Measurements from ENCODE around the gene CELF4.

Gene CELF4

DNA sequence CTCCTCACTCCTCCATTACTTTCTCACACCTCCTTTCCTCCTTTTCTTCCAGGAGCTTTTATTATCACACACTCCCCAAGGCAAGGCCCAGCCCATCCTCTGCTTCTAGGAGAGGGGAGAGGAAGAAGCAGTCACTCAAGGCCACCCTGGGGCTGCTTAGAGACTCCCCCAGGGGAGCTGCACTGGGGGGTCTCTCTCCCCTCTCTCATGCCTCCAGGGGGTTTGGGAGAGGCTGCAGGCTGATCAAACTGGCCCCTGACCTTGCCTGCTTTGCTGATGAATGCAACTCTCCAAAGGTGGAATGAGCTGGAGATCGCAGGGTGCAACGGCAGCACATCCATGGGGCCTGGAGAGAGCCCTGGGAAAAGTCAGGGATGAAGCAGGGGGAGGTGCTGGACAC, 216.9 kb downstream of the CELF4 start:
- no peak for DNase-seq (ENCODE audit: low read depth)

- no peak for DNase-seq (ENCODE audit: low read depth)
These were observed 219.6 kb downstream of the CELF4 start for GRCh38 chr18:37346048-37346447.

DNA sequence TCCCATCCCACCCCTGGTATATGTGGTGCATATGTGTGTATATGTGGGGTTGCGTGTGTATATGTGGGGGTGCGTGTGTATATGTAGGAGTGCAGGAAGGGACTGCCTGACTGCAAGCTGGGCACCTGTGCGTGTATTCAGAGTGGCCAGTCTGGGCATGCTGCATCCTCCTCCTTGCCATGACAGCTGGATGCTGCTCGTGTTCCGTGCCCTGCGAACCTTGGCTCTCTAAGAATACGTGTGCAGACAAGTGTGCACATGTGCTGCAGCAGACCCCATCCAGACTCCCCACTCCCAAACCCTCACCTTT, 222.1 kb downstream of the CELF4 start:
- no peak for DNase-seq (ENCODE audit: low read depth)

DNA sequence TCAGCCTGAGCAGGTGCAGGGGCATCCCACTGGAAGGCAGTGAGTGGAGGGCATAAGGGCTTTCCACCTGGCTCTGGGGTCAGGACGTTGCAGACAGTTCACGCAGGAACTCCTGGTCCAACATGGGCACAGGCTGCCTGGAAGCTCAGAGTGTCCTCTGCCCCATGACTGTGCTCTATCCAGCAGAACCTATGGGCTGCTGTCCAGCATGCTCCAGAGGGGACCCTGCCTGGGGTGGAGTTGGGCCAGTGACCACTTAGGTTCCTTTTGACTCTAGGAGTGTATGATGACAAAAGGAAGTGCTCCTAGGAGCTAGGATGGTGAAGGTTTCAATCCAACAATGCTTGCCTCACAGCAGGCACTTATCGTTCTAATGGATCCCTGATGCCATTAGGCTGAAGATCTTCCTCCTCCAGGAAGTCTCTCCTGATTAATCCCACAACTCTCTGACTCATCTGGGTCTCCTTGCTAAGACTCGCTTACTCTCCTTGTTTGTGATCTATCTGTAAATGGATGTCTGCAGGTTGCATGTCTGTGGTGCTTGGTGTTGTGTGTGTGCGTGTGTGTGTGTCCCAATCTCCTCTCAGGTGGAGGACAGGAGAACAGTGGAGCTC, 224.0 kb downstream of the CELF4 start:
- DNase-seq (ENCODE audit: low read depth) = no peak

DNA sequence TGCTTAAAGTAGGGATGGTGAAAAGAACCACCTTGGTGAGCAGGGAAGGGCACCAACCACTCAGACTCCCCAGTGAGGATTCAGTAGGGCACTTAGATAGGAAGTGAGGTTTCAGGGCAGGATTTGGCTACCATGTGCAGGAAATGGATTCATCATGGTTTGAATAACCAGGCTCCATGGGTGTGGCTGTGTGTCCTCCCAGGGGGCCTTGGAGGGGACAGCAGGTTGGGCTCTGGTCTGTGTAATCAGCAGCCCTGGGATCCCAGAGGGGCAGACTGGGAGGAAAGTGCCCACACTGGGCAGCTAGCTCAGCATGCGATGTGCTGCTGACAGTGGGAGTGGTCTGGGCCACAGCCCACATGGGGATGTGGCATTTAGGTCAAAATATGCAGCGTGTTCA, 224.6 kb downstream of the CELF4 start:
- no peak for DNase-seq (ENCODE audit: low read depth)

DNA sequence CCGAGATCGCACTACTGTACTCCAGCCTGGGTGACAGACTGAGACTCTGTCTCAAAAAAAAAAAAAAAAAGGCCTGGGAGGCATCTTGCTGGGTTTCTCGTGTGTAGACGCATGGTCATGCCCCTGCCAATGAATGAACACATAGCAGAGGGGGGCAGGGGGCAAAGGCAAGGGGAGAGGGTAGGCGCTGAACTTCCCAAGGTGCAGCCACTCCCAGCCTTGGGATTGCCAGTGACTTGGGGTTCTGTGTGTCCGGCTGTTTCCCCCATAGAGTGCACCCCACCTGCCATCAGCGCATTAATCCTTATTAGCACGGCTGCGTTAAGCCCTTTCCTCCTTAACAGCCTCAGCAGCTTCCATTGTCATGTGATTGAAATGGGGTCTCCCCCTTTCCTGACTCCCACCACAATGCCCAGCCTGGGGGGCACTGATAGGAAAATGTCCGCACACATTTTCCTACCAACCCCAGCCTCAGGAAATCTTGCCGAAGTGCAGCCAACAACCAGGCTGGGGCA, 225.8 kb downstream of the CELF4 start:
- no peak for DNase-seq (ENCODE audit: low read depth)

DNA sequence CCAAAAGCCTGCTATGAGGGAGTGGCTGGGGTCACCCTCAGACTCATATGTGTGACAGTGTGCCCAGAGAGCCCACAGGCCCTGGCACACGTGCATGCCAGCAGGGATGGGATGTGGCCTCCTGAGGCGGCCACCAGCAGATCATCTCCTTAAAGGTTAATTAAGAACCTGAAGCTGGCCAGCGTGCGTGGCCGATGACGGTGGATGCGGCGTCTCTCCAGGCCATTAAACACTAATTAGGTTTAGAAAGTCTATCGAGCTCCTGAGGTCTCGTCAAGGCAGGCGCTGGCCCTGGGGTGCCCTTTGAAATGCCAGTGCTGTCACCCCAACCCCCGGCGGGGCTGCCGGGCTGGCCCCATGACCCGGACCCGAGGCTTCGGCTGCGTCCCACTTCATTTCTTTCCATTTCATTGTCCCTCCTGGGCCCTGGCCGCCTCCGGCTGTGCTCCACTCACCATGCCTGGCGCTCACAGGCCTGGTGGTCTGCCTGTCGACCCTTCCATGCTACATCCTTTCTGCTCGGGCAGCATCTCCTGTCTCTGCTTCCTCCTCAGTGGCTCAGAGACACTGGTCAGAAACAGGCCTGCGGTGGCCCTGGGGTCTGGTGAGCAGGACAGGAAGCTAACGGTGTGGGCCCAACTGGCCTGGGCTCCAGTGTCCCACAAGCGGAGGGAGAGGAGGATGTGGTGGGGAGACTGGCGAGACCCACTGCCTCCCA, 228.9 kb downstream of the CELF4 start:
- DNase-seq (ENCODE audit: low read depth) = no peak

DNA sequence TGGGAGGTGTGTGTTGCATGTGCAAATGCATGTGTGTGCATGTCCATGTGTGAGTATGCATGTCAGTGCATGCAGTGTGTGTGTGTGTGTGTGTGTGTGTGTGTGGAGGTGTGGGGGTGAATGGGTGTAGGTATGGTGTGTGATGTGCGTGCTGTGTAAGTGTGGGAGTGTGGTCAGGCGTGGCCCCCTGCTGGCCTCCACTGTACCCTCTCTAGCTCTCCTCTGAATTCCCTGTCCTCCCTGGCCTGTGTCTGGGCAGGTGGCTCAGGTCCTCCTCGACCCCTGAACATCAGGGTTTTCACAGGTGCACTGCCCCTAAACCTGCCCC, 230.2 kb downstream of the CELF4 start:
- no peak for DNase-seq (ENCODE audit: low read depth)

- peak; percentile 35 for DNase-seq (ENCODE audit: low read depth)
These were observed 230.8 kb downstream of the CELF4 start for GRCh38 chr18:37334631-37335408.

DNA sequence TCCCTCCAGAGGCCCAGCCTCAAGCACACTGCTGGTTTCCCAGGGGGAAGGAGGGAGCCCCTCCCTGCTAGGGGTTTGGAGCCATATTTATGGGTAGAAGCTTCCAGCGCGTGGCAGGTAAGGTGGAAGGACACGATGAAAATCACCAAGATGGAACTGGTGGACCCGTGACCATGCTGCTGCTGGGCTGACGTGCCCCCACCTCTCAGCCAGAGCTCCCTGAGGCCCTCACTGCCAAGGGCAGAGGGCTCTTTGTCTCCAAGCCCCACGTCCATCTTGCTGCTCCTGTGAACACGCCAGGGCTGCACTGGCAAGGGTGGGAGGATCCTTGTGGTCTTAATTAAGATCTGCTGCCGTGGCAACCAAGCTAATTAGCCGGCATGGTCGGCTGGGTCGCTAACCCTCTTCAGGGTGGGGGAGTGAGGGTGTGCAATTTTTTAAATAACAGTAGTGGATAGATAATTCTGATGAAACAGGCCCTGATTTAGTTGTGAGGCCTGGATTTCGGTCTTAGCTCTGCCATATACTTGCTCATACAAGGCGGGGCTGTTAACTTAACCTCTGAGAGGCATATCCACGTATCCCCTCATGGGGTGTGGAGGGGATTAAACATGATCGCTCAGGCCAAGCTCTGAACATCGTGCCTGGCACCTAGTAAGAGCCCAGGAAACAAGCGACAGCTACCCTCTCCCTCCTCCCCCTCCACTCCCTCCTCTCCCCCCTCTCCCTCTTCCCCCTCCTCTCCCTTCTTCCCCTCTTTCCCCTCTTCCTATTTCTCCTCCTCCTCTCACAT, 232.8 kb downstream of the CELF4 start:
- DNase-seq (ENCODE audit: low read depth) = no peak

DNA sequence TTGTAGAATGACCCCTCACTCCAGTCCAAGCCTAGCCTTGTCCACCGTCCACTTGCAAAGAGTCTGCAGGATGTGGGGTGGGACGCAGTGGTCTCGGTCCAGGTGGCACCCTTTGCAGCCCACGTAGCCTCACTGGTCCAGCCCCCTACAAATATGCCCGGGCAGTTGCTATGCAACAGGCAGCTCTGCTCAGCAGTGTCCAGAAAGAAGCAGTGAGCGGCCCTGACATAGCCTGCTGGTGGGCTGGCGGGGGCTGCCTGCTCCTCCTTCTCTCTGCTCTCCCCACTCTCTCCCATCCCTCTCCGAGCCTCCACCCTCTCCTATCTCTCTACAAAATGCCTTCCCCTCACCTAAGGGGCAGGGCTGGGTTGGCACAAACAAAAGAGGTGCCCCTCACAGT, 233.4 kb downstream of the CELF4 start:
- no peak for DNase-seq (ENCODE audit: low read depth)

DNA sequence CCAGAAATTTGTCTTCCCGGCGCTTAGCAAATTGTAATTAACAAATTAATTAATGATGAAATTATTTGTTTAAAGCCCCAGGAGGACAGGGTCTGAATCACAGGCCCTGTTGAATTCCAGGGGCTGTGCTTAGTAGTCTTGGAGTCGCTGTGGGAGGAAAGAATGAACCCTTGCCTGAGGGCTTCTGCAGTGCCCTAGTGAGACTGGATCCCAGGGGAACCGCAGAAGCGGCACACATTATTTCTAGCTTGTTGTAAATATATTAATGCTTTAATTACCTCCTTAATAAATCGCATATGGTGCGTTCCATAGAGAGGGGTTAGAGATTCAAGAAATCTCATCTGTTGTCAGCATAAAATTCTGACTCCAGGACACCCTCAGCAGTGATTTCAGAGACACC, 235.4 kb downstream of the CELF4 start:
- no peak for DNase-seq (ENCODE audit: low read depth)

GRCh38 chr18:37328946-37329719, 236.5 kb downstream of the CELF4 start:
- DNase-seq (ENCODE audit: low read depth) = no peak

GRCh38 chr18:37327063-37327577, 238.5 kb downstream of the CELF4 start:
- no peak for DNase-seq (ENCODE audit: low read depth)

- peak; percentile 20 for DNase-seq (ENCODE audit: low read depth)
These were observed 243.0 kb downstream of the CELF4 start for GRCh38 chr18:37322492-37323035.

GRCh38 chr18:37321582-37322491, 243.8 kb downstream of the CELF4 start:
- DNase-seq (ENCODE audit: low read depth) = no peak

DNA sequence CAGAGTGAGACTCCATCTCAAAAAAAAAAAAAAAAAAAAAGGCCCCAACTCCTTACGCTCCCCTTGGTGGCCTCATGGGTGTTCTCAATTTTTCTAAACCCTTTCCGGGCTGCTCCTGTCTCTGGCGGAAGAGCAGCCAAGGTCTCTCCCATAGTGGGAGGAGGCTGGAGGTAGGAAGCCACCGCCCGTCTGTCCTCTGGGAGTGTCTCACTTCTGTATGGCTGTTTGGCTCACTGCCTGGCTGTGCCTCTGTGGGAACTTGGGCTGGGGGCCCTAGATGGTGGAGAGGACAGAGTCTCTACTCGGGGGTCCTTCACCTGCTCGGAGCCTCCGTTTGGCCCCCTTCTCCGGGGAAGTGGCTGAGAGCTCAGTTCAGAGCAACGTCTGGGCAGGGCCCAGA, 245.3 kb downstream of the CELF4 start:
- no peak for DNase-seq (ENCODE audit: low read depth)

- DNase-seq (ENCODE audit: low read depth) = no peak
These were observed 246.9 kb downstream of the CELF4 start for GRCh38 chr18:37318360-37319355.

DNA sequence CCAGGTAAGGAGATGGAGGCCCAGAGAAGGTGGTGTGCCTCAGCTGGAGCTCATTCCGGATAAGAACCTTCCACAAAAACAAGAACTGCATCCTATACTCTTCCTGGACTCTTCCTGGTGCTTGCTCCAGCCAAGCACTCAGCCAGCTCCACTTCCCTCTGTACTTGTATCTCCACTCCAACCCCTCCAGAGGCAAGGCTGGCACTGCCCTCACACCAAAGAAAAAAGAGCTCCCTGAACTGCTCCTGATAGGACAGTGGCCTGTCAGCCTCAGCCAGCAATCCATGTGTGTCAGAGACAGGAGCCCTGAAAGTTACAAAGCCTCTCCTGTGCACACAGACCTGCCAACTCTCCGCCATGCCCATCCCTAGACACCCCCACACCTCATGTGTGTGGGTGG, 248.1 kb downstream of the CELF4 start:
- no peak for DNase-seq (ENCODE audit: low read depth)
